Endothelial cell of umbilical vein (primary cell): Measurements from ENCODE around the gene ANAPC16.

Experiments
- CTCF ChIP-seq, 2 donors: IDR thresholded peaks; 1 replicate in 1 of 2; 2 replicates in 1 of 2; pipeline ENCODE4 v1.5.1; 2011; ENCODE audit warnings: low read length in 2 of 2, mild to moderate bottlenecking in 2 of 2, moderate library complexity in 2 of 2, control low read depth in 1 of 2, inconsistent platforms in 1 of 2, low read depth in 1 of 2; ENCODE audit not compliant: insufficient read depth in 1 of 2; ENCODE audit errors: extremely low read depth in 1 of 2
- EZH2 ChIP-seq: IDR thresholded peaks from 2 replicates; pipeline ENCODE4 v1.6.1; 2012; ENCODE audit warnings: borderline replicate concordance, low read depth, mild to moderate bottlenecking, moderate library complexity, low read length, inconsistent platforms; ENCODE audit not compliant: severe bottlenecking
- FOS ChIP-seq: IDR thresholded peaks from 2 replicates; pipeline ENCODE4 v1.6.1; 2011; ENCODE audit warnings: mild to moderate bottlenecking, low read length, moderate library complexity, borderline replicate concordance; ENCODE audit not compliant: insufficient read depth
- GATA2 ChIP-seq: IDR thresholded peaks from 2 replicates; pipeline ENCODE4 v1.7.0; 2011; ENCODE audit warnings: low read depth, mild to moderate bottlenecking, moderate library complexity, mixed read lengths, low read length; ENCODE audit not compliant: insufficient read length, insufficient read depth
- JUN ChIP-seq: IDR thresholded peaks from 2 replicates; pipeline ENCODE4 v1.6.1; 2011; ENCODE audit warnings: borderline replicate concordance, low read depth; ENCODE audit not compliant: insufficient read length, insufficient read depth
- MYC ChIP-seq: IDR thresholded peaks from one replicate; pipeline ENCODE4 v1.6.1; 2011; ENCODE audit warnings: mild to moderate bottlenecking, low read depth, low read length
- POLR2A ChIP-seq: IDR thresholded peaks from 2 replicates; pipeline ENCODE4 v1.6.1; 2012; ENCODE audit warnings: low read depth, mild to moderate bottlenecking, control low read depth, low read length
- POLR2AphosphoS5 ChIP-seq: IDR thresholded peaks from 2 replicates; pipeline ENCODE4 v1.6.1; 2012; ENCODE audit warnings: low read depth, mild to moderate bottlenecking, control low read depth, low read length, moderate library complexity; ENCODE audit not compliant: insufficient read depth
- TF ChIP-seq, protein P1 (sequence below): IDR thresholded peaks from 2 replicates; pipeline ENCODE4 v1.6.1; 2011; ENCODE audit not compliant: insufficient read depth, insufficient read length

- TF ChIP-seq CTCF (IDR thresholded peaks at IDR 0.05; ENCODE audit: extremely low read depth in 1 of 2, insufficient read depth in 1 of 2, low read depth in 1 of 2, low read length in 2 of 2): no peak
- no peak for TF ChIP-seq POLR2A
- TF ChIP-seq FOS: no peak
- TF ChIP-seq, protein P1, sequence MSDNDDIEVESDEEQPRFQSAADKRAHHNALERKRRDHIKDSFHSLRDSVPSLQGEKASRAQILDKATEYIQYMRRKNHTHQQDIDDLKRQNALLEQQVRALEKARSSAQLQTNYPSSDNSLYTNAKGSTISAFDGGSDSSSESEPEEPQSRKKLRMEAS: no peak
- TF ChIP-seq POLR2AphosphoS5: no peak
- no peak for TF ChIP-seq JUN
- TF ChIP-seq EZH2: no peak
- TF ChIP-seq MYC: no peak
- no peak for TF ChIP-seq GATA2
Measured at GRCh38 chr10:72261784-72262404, 46.1 kb downstream of the ANAPC16 start.
